ENCODE measurements around the gene SUZ12.
A peak's percentile ranks its signal among the peaks of the same experiment; 100 is the strongest.
"Not testable (repeated sequence)": the region's sequence is repeated elsewhere in the genome, so short reads cannot be mapped to it uniquely, and the experiment has no call there.

SUZ12 gene

GRCh38 chr17:31936615-31937609 lies at the start of gene SUZ12:
SUZ12 (plus strand) TSS chr17:31937007; CDS start chr17:31937247, 240 bp downstream.
- DNase-seq: peak; percentile 90

GRCh38 chr17:31888124-31888523 lies 48.7 kb upstream of the SUZ12 start:
- DNase-seq: peak; percentile 7

- DNase-seq: no peak
Observed at GRCh38 chr17:31900877-31901276, 35.9 kb upstream of the SUZ12 start.

- DNase-seq: no peak
Observed at GRCh38 chr17:31902693-31903092, 34.1 kb upstream of the SUZ12 start.

- DNase-seq: no peak
Observed at GRCh38 chr17:31903401-31903800, 33.4 kb upstream of the SUZ12 start.

GRCh38 chr17:31907342-31907962 lies 29.4 kb upstream of the SUZ12 start:
- peak; percentile 3 for DNase-seq

GRCh38 chr17:31908386-31908785 lies 28.4 kb upstream of the SUZ12 start:
- DNase-seq: no peak

GRCh38 chr17:31912705-31913104 lies 24.1 kb upstream of the SUZ12 start:
- not testable (repeated sequence) for DNase-seq

GRCh38 chr17:31915456-31916100 lies 21.2 kb upstream of the SUZ12 start:
- no peak for DNase-seq

GRCh38 chr17:31916491-31917064 lies 20.2 kb upstream of the SUZ12 start:
- no peak for DNase-seq

GRCh38 chr17:31917065-31917529 lies 19.7 kb upstream of the SUZ12 start:
- DNase-seq: no peak

GRCh38 chr17:31917721-31918120 lies 19.1 kb upstream of the SUZ12 start:
- not testable (repeated sequence) for DNase-seq

GRCh38 chr17:31918701-31919128 lies 18.1 kb upstream of the SUZ12 start:
- no peak for DNase-seq

- DNase-seq: no peak
Observed at GRCh38 chr17:31919802-31920525, 16.8 kb upstream of the SUZ12 start.

GRCh38 chr17:31926100-31926729 lies 10.6 kb upstream of the SUZ12 start:
- DNase-seq: no peak

GRCh38 chr17:31931756-31932155 lies 5.1 kb upstream of the SUZ12 start:
- no peak for DNase-seq

GRCh38 chr17:31935512-31935911 lies 1.3 kb upstream of the SUZ12 start:
- DNase-seq: no peak

GRCh38 chr17:31937926-31938641 lies 1.3 kb downstream of the SUZ12 start:
- peak; percentile 3 for DNase-seq

GRCh38 chr17:31941916-31942315 lies 5.1 kb downstream of the SUZ12 start:
- DNase-seq: not testable (repeated sequence)

- not testable (repeated sequence) for DNase-seq
Observed at GRCh38 chr17:31942396-31942795, 5.6 kb downstream of the SUZ12 start.

GRCh38 chr17:31951953-31952352 lies 15.1 kb downstream of the SUZ12 start:
- DNase-seq: not testable (repeated sequence)
